K562 (cell line): ENCODE results near the gene DSC2. TPM values are rescaled to one million over a fixed set of nuclear protein-coding genes. Genes with fewer than 3 reads are reported as not detected.

Experiments used
- ADNP ChIP-seq: fragments of 200-800 bp; sonication (Bioruptor generic); IDR thresholded peaks from 2 replicates; pipeline ENCODE4 v1.6.1; 2016; ENCODE audit warnings: missing genetic modification characterization, missing compliant biosample characterization
- CCAR2 ChIP-seq: fragments of 200-400 bp; formaldehyde crosslinking; IDR thresholded peaks from 2 replicates; pipeline ENCODE4 v1.6.1; 2017; ENCODE audit warnings: mild to moderate bottlenecking, low read depth, low read length
- ELF1 ChIP-seq: fragments of 200-800 bp; sonication (Bioruptor generic); IDR thresholded peaks from 2 replicates; pipeline ENCODE4 v1.6.1; 2016; ENCODE audit warnings: missing genetic modification characterization, missing compliant biosample characterization
- ETV1 ChIP-seq: fragments of 450-650 bp; conservative IDR thresholded peaks from 2 replicates; pipeline ENCODE4 v1.6.1; 2016; ENCODE audit warnings: missing genetic modification characterization, control low read depth, low read depth, missing compliant biosample characterization
- FOXA3 ChIP-seq, 2 experiments: fragments of 450-650 bp in 1 of 2; sonication (generic) in 1 of 2; formaldehyde crosslinking; IDR thresholded peaks in 1 of 2; conservative IDR thresholded peaks in 1 of 2; 2 replicates each; pipeline versions ENCODE4 v1.4.0 to v1.8.0; 2020 to 2022; ENCODE audit warnings: mild to moderate bottlenecking in 2 of 2, missing genetic modification reagents in 1 of 2
- HDAC6 ChIP-seq: IDR thresholded peaks from 2 replicates; pipeline ENCODE4 v1.6.1; 2012; ENCODE audit warnings: low read depth, mild to moderate bottlenecking, control low read depth, inconsistent platforms, low read length, moderate library complexity
- KDM4B ChIP-seq, 2 experiments: fragments of 450-650 bp in 1 of 2; sonication (generic) in 1 of 2; IDR thresholded peaks; 2 replicates each; pipeline ENCODE4 v1.6.1; 2016 to 2017; ENCODE audit warnings: borderline replicate concordance in 2 of 2, antibody characterized with exemption in 1 of 2, low read depth in 1 of 2, mild to moderate bottlenecking in 1 of 2
- NELFE ChIP-seq: IDR thresholded peaks from 2 replicates; pipeline ENCODE4 v1.6.1; 2011; ENCODE audit warnings: mild to moderate bottlenecking; ENCODE audit not compliant: insufficient read depth, insufficient read length
- PRDM10 ChIP-seq: fragments of 450-650 bp; IDR thresholded peaks from 2 replicates; pipeline ENCODE4 v1.6.1; 2018; ENCODE audit not compliant: partially characterized antibody
- SMAD4 ChIP-seq: fragments of 250-450 bp; sonication (Bioruptor Pico); conservative IDR thresholded peaks from 2 replicates; pipeline ENCODE4 v1.8.0; 2021; ENCODE audit warnings: inconsistent platforms, mild to moderate bottlenecking, moderate library complexity
- SNIP1 ChIP-seq: fragments of 450-650 bp; IDR thresholded peaks from 2 replicates; pipeline ENCODE4 v1.7.1; 2017; ENCODE audit warnings: low read depth, mild to moderate bottlenecking
- SNRNP70 ChIP-seq: fragments of 200-400 bp; formaldehyde crosslinking; optimal IDR thresholded peaks from 2 replicates; pipeline ENCODE3; 2017; ENCODE audit warnings: low read depth, low read length
- SRSF1 ChIP-seq: fragments of 200-400 bp; formaldehyde crosslinking; IDR thresholded peaks from 2 replicates; pipeline ENCODE4 v1.6.1; 2017; ENCODE audit warnings: mild to moderate bottlenecking, low read depth, low read length, moderate library complexity
- STAT5B ChIP-seq: fragments of 250-450 bp; sonication (Bioruptor Pico); IDR thresholded peaks from 2 replicates; pipeline ENCODE4 v1.8.0; 2021; ENCODE audit warnings: mild to moderate bottlenecking, inconsistent platforms
- TAL1 ChIP-seq: fragments of 450-650 bp; IDR thresholded peaks from 2 replicates; pipeline ENCODE4 v1.6.1; 2016; ENCODE audit warnings: mild to moderate bottlenecking
- TCF3 ChIP-seq: sonication (generic); formaldehyde crosslinking; IDR thresholded peaks from 2 replicates; pipeline ENCODE4 v1.4.0; 2020; ENCODE audit warnings: mild to moderate bottlenecking, missing genetic modification reagents
- ZFP1 ChIP-seq: fragments of 450-650 bp; formaldehyde crosslinking; IDR thresholded peaks from 2 replicates; pipeline ENCODE4 v1.4.0; 2020; ENCODE audit warnings: mild to moderate bottlenecking, mixed read lengths
- ZFP91 ChIP-seq: sonication (generic); formaldehyde crosslinking; IDR thresholded peaks from 2 replicates; pipeline ENCODE4 v1.8.0; 2022; ENCODE audit warnings: mild to moderate bottlenecking, missing genetic modification reagents
- ZNF740 ChIP-seq, 3 experiments: fragments of 200-800 bp in 1 of 3; sonication (Bioruptor generic) in 1 of 3; sonication (generic) in 1 of 3; formaldehyde crosslinking in 1 of 3; IDR thresholded peaks; 2 replicates each; pipeline versions ENCODE4 v1.6.1 to v1.8.0; 2016 to 2022; ENCODE audit warnings: mild to moderate bottlenecking in 2 of 3, missing compliant biosample characterization in 2 of 3, missing genetic modification characterization in 2 of 3, missing genetic modification reagents in 1 of 3
- ZNF77 ChIP-seq: fragments of 250-450 bp; sonication (Bioruptor Pico); IDR thresholded peaks from 2 replicates; pipeline ENCODE4 v1.5.0; 2020
- polyA plus RNA-seq, 8 experiments: library from polyadenylated mRNA; depleted of rRNA in 4 of 8; stranded (reverse) in 5 of 8; unstranded in 3 of 8; fragments of >200 nt; fragmentation: Nextera tagmentation in 2 of 8; fragmentation: Illumina TruSeq in 1 of 8; extraction: Ambion mirVana in 2 of 8; extraction: Trizol in 1 of 8; gene quantifications; 2 replicates each; pipeline versions ENCODE4 v1.2.1 to v1.2.3, GENCODE V29; 2011 to 2014; ENCODE audit warnings: inconsistent platforms in 1 of 8, missing spikeins in 1 of 8
- total RNA-seq, 7 experiments: library from RNA; depleted of rRNA in 6 of 7; stranded (reverse); fragments of >200 nt in 6 of 7; fragmentation: Illumina TruSeq in 2 of 7; extraction: Trizol in 2 of 7; gene quantifications; 2 replicates each; pipeline versions ENCODE4 v1.2.1 to v1.2.3, GENCODE V29; 2011 to 2021; ENCODE audit warnings: low replicate concordance in 1 of 7

The DSC2 gene
- total and polyA plus RNA-seq, 9 of the 15 experiments (the other 6 are each of a cell fraction or from before 2014, with no cell fraction given), result 3.8 to 15.3 (median 6.4) TPM

- no peak for TF ChIP-seq NELFE
- no peak for TF ChIP-seq ZNF77 (CRISPR knock-in tag)
- TF ChIP-seq ZNF740 (CRISPR knock-in tag; IDR thresholded peaks at IDR 0.05), result no peak
- no peak for TF ChIP-seq ZNF740 (tag; IDR thresholded peaks at IDR 0.05)
- TF ChIP-seq CCAR2, result no peak
- TF ChIP-seq ZFP91, result no peak
- TF ChIP-seq SRSF1, result no peak
- TF ChIP-seq TCF3 (CRISPR knock-in tag), result peak; percentile 19; the same call in 1 of the 2 replicates
- TF ChIP-seq SNIP1, result no peak
- peak; percentile 42; the same call in 1 of the 2 replicates for TF ChIP-seq TAL1
- no peak for TF ChIP-seq SNRNP70
- TF ChIP-seq FOXA3 (CRISPR knock-in tag; conservative IDR thresholded peaks at IDR 0.05 in 1 of 2, IDR thresholded peaks at IDR 0.05 in 1 of 2), result peak in 1 of 2 experiments; percentile 86; a peak in 2 of 4 replicates
- TF ChIP-seq SMAD4 (CRISPR knock-in tag), result no peak
- no peak for TF ChIP-seq STAT5B (CRISPR knock-in tag)
- TF ChIP-seq ELF1 (tag), result no peak
- TF ChIP-seq ETV1 (tag), result peak; percentile 40
- no peak for TF ChIP-seq HDAC6
- no peak for TF ChIP-seq ZFP1 (CRISPR knock-in tag)
- TF ChIP-seq KDM4B (IDR thresholded peaks at IDR 0.05; ENCODE audit: borderline replicate concordance in 2 of 2, low read depth in 1 of 2), result no peak
- no peak for TF ChIP-seq ADNP (tag)
- no peak for TF ChIP-seq PRDM10
Measured at GRCh38 chr18:31030574-31031278, 71.5 kb downstream of the DSC2 start (continued).
